Heart right ventricle (tissue), 16 donors: ENCODE results near the gene ZSCAN10. TPM values are rescaled to one million over a fixed set of nuclear protein-coding genes. Genes with fewer than 3 reads are reported as not detected.
"Not testable (repeated sequence)": the region's sequence is repeated elsewhere in the genome, so short reads cannot be mapped to it uniquely, and the experiment has no call there.

ENCODE experiments used
- ATAC-seq, 8 donors: fragments of 200-7000 bp; cut with Tn5 transposase; one replicate each; pipeline ENCODE4 v1.9.1; 2020; ENCODE audit warnings: mild to moderate bottlenecking in 8 of 8, moderate library complexity in 8 of 8, moderate number of reproducible peaks in 1 of 8
- DNase-seq, 2 donors: peaks; one replicate each; pipeline ENCODE4 v3.0.0-alpha.2; 2020
- H3K27ac ChIP-seq, 10 donors: fragments of 200-600 bp; sonication (generic) in 2 of 10; one replicate each; pipeline versions ENCODE4 v1.5.0 to v1.8.0; 2020 to 2022; ENCODE audit warnings: mild to moderate bottlenecking in 3 of 10
- H3K27me3 ChIP-seq, 7 donors: fragments of 200-600 bp; one replicate each; pipeline ENCODE4 v1.8.0; 2021 to 2022; ENCODE audit warnings: mild to moderate bottlenecking in 2 of 7
- H3K36me3 ChIP-seq, 9 donors: fragments of 200-600 bp; sonication (generic) in 1 of 9; one replicate each; pipeline versions ENCODE4 v1.5.0 to v1.8.0; 2020 to 2022; ENCODE audit warnings: mild to moderate bottlenecking in 2 of 9
- H3K4me1 ChIP-seq, 9 donors: fragments of 200-600 bp; sonication (generic) in 1 of 9; one replicate each; pipeline versions ENCODE4 v1.5.0 to v1.8.0; 2020 to 2022; ENCODE audit warnings: mild to moderate bottlenecking in 4 of 9
- H3K4me3 ChIP-seq, 10 donors: fragments of 200-600 bp; sonication (generic) in 2 of 10; one replicate each; pipeline versions ENCODE4 v1.5.0 to v1.8.0; 2020 to 2022; ENCODE audit warnings: mild to moderate bottlenecking in 7 of 10, moderate library complexity in 2 of 10
- H3K9me3 ChIP-seq, 11 donors: fragments of 200-600 bp in 10 of 11; sonication (generic) in 2 of 11; one replicate each; pipeline versions ENCODE4 v1.5.0 to v1.8.0; 2013 to 2022; ENCODE audit warnings: mild to moderate bottlenecking in 2 of 11, control low read depth in 1 of 11, moderate library complexity in 1 of 11
- CTCF ChIP-seq, 9 donors: fragments of 200-600 bp; sonication (generic) in 2 of 9; IDR thresholded peaks; one replicate each; pipeline versions ENCODE4 v1.5.0 to v1.8.0; 2021 to 2022; ENCODE audit warnings: antibody characterized with exemption in 9 of 9, mild to moderate bottlenecking in 5 of 9, moderate library complexity in 1 of 9
- WGBS, 2 donors: extraction: QIAGEN DNeasy Blood & Tissue Kit; methylation state at CpG; one replicate each; pipeline ENCODE4 v1.1.7; 2013; ENCODE audit warnings: inconsistent platforms in 1 of 2; 5-methylcytosine and 5-hydroxymethylcytosine counted together
- intact Hi-C, 10 donors: fragments of 100-400 bp; cut with DNase I; formaldehyde crosslinking; loops; one replicate each; pipeline versions ENCODE4 v1.11.1 to v1.14.2; 2022
- polyA plus RNA-seq, 2 donors: library from polyadenylated mRNA; stranded (reverse); fragments of 200-250 nt; gene quantifications; one replicate each; pipeline ENCODE4 v1.2.3, GENCODE V29; 2013
- total RNA-seq, 10 donors: library from RNA; stranded (reverse); fragmentation: NEBNext Ultra II Directional in 3 of 10; extraction: Animal tissue kit (Norgen Biotek cat#: 25700) in 3 of 10; gene quantifications; one replicate each; pipeline versions ENCODE4 v1.2.1 to v1.2.4, GENCODE V29; 2021 to 2023
- donor health status: Arrhythmogenic right ventricular cardiomyopathy.
- donor health status: ischemic (EF 13 %, LVEDD 7.1; RV severe dilation, severe dysfunction).
- donor health status: healthy with polysubstance abuse.
- donor health status: DM: no; HTN: yes; CAD: no.
- donor health status: DM: no; HTN: no; CAD: no.
- donor health status: ischemic (EF 25% LVEDD 6.9; RV normal size, moderate dysfunction).
- donor health status: ischemic (EF 25% LVEDD 5.7; RV mildly dilated, moderate dysfunction).
- donor health status: healthy.
- donor health status: DM: yes; HTN: yes; CAD: no.
- donor health status: Ischemic cardiomyopathy.
- donor health status: ischemic (EF 35%, LVEDD 5.7; RV mildly dilated, moderate dysfunction).
- donor health status: nonischemic (EF 11% LVEDD 7.7; RV severe dilation, severe dysfunction).
- donor health status: DM: yes; HTN: yes; CAD: no.
- donor health status: PGD.
- donor health status: ischemic (EF 29% LVEDD 5.4; RV normal size, mild dysfunction).
- donor health status: nonischemic (EF 23%, LVEDD 6.1; RV moderate dilation, normal function).

Gene ZSCAN10
- total and polyA plus RNA-seq, 12 donors = 0.01 to 0.07 TPM; not detected in 10

GRCh38 chr16:3073448-3073847 lies 25.6 kb downstream of the ZSCAN10 start:
- Histone ChIP-seq H3K27me3 (no peaks in the 10 kb centered on the region), H3K9me3 (no peaks in the 10 kb centered on the region), H3K4me3 (no peak overlapping the region), H3K27ac (peak overlapping the region in 1 of 10 donors; percentile 87), H3K36me3 (peaks cover 0 to 30% (median 4%) of the 10 kb centered on the region in 9 donors), H3K4me1 (peaks cover 0 to 21% (median 2%) of the 10 kb centered on the region in 9 donors)
- intact Hi-C loops = no loop called here
- WGBS, 2 donors = 91 to 93% methylated on average over 7 of the region's 7 CpGs
- no peak for TF ChIP-seq CTCF (IDR thresholded peaks at IDR 0.05)
- no peak for ATAC-seq
- no peak for DNase-seq

- intact Hi-C loops, H3K9me3 ChIP-seq: not testable (repeated sequence)
- H3K36me3 ChIP-seq = peaks cover 0 to 30% (median 4%) of the 10 kb centered on the region in 9 donors
Observed at GRCh38 chr16:3072576-3073263, 26.4 kb downstream of the ZSCAN10 start.

GRCh38 chr16:3072148-3072547 lies 26.9 kb downstream of the ZSCAN10 start:
- not testable (repeated sequence) for DNase-seq
- peak in 1 of 8 donors; percentile 15 for ATAC-seq

More at GRCh38 chr16:3072576-3073263, 26.4 kb downstream of the ZSCAN10 start:
- peak in 3 of 8 donors; percentile 2 to 38 (median 35) for ATAC-seq
- DNase-seq, H3K27me3 ChIP-seq, H3K4me3 ChIP-seq: not testable (repeated sequence)
- peak in 2 of 9 donors; percentile 14 to 30 for TF ChIP-seq CTCF (IDR thresholded peaks at IDR 0.05)
- H3K4me1 ChIP-seq = peaks cover 0 to 28% (median 5%) of the 10 kb centered on the region in 9 donors
- peak overlapping the region in 1 of 10 donors; percentile 87 for H3K27ac ChIP-seq
- WGBS, 2 donors = 55 to 66% methylated on average over 14 to 15 of the region's 18 CpGs

GRCh38 chr16:3071655-3072054 lies 27.4 kb downstream of the ZSCAN10 start:
- 86 to 90% methylated on average over 7 of the region's 7 CpGs for WGBS, 2 donors
- intact Hi-C loops = no loop called here
- Histone ChIP-seq H3K36me3 (peaks cover 0 to 26% (median 0%) of the 10 kb centered on the region in 9 donors), H3K9me3 (no peaks in the 10 kb centered on the region), H3K27ac (peak overlapping the region in 1 of 10 donors; percentile 20), H3K4me1 (peaks cover 0 to 33% (median 9%) of the 10 kb centered on the region in 9 donors), H3K27me3 (no peaks in the 10 kb centered on the region), H3K4me3 (no peak overlapping the region)
- DNase-seq (no peak), ATAC-seq (no peak)
- TF ChIP-seq CTCF (IDR thresholded peaks at IDR 0.05) = no peak

More at GRCh38 chr16:3072148-3072547, 26.9 kb downstream of the ZSCAN10 start:
- 71 to 73% methylated on average over 3 of the region's 4 CpGs for WGBS, 2 donors
- H3K4me1 ChIP-seq = peaks cover 0 to 33% (median 9%) of the 10 kb centered on the region in 9 donors
- H3K4me3 ChIP-seq, H3K27ac ChIP-seq, H3K9me3 ChIP-seq, H3K27me3 ChIP-seq, intact Hi-C loops: not testable (repeated sequence)
- H3K36me3 ChIP-seq = peaks cover 0 to 30% (median 0%) of the 10 kb centered on the region in 9 donors
